IgD-negative memory B cell (primary cell): ENCODE measurements around the gene VEGFD. TPM values are rescaled to one million over a fixed set of nuclear protein-coding genes. Genes with fewer than 3 reads are reported as not detected.

Source experiments
- H3K27ac Mint-ChIP-seq, 3 donors: one replicate each; pipeline ENCODE4 v1.8.0; 2020 to 2022; ENCODE audit warnings: mild to moderate bottlenecking in 3 of 3, mixed read lengths in 3 of 3, moderate library complexity in 1 of 3
- H3K27me3 Mint-ChIP-seq: one replicate; pipeline ENCODE4 v1.8.0; 2021; ENCODE audit warnings: mixed read lengths
- H3K36me3 Mint-ChIP-seq: one replicate; pipeline ENCODE4 v1.8.0; 2020; ENCODE audit warnings: mild to moderate bottlenecking, mixed read lengths
- H3K4me1 Mint-ChIP-seq, 3 donors: one replicate each; pipeline ENCODE4 v1.8.0; 2020 to 2022; ENCODE audit warnings: mixed read lengths in 3 of 3, mild to moderate bottlenecking in 1 of 3
- H3K4me3 Mint-ChIP-seq, 4 donors: one replicate each; pipeline ENCODE4 v1.8.0; 2020 to 2022; ENCODE audit warnings: mild to moderate bottlenecking in 4 of 4, mixed read lengths in 4 of 4, moderate library complexity in 3 of 4
- H3K9me3 Mint-ChIP-seq, 3 donors: one replicate each; pipeline ENCODE4 v1.8.0; 2020 to 2021; ENCODE audit warnings: mixed read lengths in 3 of 3, mild to moderate bottlenecking in 1 of 3
- polyA plus RNA-seq: library from polyadenylated mRNA; unstranded; fragments of 300-500 nt; fragmentation: Illumina TruSeq; gene quantifications from one replicate; pipeline ENCODE4 v1.2.3, GENCODE V29; 2021

The VEGFD gene
- polyA plus RNA-seq, 1 donor from 2014 or later = not detected

DNA sequence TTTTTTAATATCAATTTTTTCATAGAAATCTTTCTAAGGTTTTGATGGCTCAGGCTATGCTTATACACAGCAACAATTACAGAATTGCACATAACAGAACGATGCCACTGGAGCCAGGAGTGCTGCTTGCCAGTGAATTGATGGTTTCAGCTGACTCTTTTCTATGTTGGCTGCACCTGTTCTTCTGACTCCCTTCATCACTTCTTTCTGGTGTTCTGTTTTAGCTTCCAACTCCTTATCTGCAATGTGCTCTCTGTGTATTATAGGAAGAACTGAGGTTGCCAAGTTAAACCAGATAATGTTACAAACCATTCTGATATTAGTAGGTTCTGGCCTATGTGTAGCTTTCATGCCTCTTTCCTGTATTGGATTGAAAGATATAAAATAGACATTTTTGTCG is 11.6 kb upstream of the VEGFD start:
- no peaks in the 10 kb centered on the region for H3K9me3 Mint-ChIP-seq
- no peak overlapping the region for H3K27ac Mint-ChIP-seq
- no peaks in the 10 kb centered on the region for H3K36me3 Mint-ChIP-seq
- H3K27me3 Mint-ChIP-seq = peaks cover 2% of the 10 kb centered on the region
- no peak overlapping the region for H3K4me3 Mint-ChIP-seq
- no peaks in the 10 kb centered on the region for H3K4me1 Mint-ChIP-seq

DNA sequence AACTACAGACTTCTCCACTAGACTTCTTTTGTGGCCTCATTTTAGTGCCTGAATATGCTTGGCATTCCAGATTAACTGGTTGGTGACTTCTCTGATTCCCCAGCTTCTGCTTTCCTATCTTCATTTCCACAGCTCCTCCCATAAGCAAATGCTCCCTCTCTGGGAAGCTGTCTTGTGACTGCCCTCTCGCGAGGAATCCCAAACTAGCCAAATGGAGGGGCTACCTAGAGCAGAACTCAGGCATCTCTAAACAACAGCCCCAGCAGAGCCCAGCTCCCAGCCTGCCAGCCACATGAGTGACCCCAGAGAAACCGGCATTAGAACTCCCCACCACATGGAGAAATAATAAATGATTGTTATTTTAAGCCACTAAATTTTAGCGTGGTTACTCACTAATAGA is 7.6 kb upstream of the VEGFD start:
- H3K9me3 Mint-ChIP-seq = no peaks in the 10 kb centered on the region
- no peaks in the 10 kb centered on the region for H3K36me3 Mint-ChIP-seq
- H3K27me3 Mint-ChIP-seq = peaks cover 4% of the 10 kb centered on the region
- H3K27ac Mint-ChIP-seq = no peak overlapping the region
- H3K4me3 Mint-ChIP-seq = no peak overlapping the region
- H3K4me1 Mint-ChIP-seq = no peaks in the 10 kb centered on the region

DNA sequence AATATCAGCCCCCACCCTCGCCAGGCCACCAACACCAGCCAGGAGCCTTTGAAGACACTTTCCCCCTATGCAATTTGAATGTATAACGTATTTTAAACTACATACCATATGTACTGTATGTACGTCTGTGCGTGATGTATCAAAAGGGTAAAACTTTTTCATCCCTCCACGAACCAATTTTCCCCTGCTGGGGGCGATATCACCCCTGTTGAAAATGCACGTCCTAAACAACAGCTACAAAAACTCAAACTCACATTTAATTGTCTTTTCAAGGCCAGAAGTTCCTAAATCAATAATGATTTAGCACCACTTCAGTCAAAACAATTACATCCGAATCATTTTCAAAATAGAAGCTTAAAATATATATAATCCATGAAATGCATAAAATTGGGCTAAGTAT is 1.4 kb downstream of the VEGFD start:
- no peaks in the 10 kb centered on the region for H3K4me1 Mint-ChIP-seq
- no peaks in the 10 kb centered on the region for H3K27me3 Mint-ChIP-seq
- H3K27ac Mint-ChIP-seq = no peak overlapping the region
- no peak overlapping the region for H3K4me3 Mint-ChIP-seq
- H3K9me3 Mint-ChIP-seq = no peaks in the 10 kb centered on the region
- no peaks in the 10 kb centered on the region for H3K36me3 Mint-ChIP-seq

DNA sequence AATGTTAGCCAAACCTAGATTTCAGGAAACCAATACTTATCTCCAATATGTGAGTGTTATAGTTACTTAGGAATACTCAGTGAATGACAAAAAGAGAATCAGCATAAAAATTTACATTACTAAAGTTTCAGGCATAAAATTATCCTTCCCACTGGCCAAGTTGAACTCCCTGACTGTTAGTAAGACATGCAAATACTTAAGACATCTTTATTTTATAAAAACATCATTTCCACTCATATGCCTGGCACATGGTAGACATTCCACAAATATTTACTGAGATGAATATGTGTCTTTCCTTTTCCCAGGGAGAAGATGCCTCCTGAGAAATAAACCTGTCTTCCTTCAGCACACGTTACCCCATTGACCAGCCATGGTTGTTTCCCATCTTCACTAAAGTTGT is 7.3 kb downstream of the VEGFD start:
- Mint-ChIP-seq H3K4me3 (no peak overlapping the region), H3K36me3 (peaks cover 1% of the 10 kb centered on the region), H3K27me3 (peaks cover 5% of the 10 kb centered on the region), H3K27ac (no peak overlapping the region), H3K9me3 (peaks cover 0 to 2% (median 1%) of the 10 kb centered on the region in 3 donors), H3K4me1 (no peaks in the 10 kb centered on the region)

DNA sequence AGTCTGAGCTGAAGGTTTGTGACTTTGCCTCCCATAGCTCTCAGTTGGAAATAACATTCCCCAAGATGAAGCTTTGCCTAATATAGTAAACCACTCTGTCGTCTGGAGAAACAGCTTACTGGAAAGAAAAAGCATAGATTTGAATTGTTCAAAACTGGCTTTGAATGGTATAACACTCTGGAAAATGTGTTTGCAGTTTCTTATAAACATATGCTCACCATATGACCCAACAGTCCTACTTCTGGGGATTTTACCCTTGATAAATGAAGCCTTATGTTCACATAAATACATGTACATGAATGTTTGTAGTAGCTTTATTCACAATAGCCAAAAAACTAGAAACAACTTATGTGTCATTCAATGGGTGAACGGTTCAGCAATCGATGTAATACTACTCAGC is 10.2 kb downstream of the VEGFD start:
- Mint-ChIP-seq H3K27ac (no peak overlapping the region), H3K36me3 (peaks cover 1% of the 10 kb centered on the region), H3K9me3 (peaks cover 0 to 2% (median 1%) of the 10 kb centered on the region in 3 donors), H3K27me3 (peaks cover 7% of the 10 kb centered on the region), H3K4me3 (no peak overlapping the region), H3K4me1 (no peaks in the 10 kb centered on the region)

DNA sequence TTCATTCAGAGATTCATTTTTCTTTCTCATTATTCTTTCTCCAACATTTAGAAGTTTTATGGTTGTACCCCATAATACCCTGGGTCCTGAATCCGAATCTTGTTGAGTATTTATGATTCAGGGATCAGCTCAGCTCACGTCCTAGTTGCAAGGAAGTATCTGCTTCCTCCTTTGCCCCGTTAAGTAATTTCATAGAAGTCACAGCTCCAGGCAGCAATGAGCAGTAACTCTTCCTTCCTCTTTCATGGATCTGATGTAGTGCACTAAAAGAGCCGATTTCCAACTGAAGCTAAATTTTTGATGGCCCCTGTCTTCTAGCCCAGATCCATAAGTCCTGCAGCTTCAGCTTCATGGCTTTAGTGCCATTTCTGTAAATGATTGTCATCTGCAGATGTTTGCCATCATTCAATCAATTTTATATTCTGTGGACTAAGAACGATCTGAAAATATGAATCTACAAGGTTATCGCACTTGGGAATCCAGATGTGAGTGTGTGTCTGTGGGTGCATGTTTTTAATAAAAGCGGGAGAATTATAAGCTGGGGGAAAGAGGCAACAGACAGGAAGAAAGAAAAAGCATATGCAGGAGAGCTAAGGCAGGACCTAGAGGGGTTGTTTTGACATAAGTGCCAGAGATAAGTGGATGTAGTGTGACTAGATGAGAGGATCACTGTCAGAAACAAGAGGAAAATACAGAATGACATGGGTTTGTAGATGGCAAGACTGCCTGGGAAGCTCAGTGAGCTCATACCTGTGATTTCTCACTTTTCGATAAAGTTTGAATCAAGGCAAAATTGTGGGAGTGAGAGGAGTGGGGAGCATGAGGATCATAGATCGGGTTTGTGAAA is 17.5 kb downstream of the VEGFD start:
- Mint-ChIP-seq H3K36me3 (no peaks in the 10 kb centered on the region), H3K27me3 (peaks cover 19% of the 10 kb centered on the region), H3K27ac (no peak overlapping the region)

DNA sequence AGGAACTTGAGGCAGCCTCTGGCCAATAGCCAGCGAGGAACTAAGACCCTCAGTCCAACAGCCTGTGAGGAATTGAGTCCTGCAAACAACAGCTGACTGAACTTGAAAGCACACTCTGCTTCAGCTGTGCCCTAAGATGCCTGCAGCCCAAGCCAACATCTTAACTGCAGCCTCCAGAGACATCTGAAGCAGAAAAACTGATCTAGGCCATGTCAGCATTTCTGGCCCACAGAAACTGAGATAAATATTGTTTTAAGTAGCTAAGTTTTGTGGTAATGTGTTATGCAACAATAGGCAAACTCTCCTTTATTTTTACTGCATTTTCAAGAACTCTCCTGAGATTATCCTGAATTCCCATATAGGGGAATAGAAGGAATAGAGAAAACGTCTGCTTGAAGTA is 24.5 kb downstream of the VEGFD start:
- no peak overlapping the region for H3K4me3 Mint-ChIP-seq
- H3K9me3 Mint-ChIP-seq = peaks cover 0 to 6% (median 5%) of the 10 kb centered on the region in 3 donors
- peaks cover 11% of the 10 kb centered on the region for H3K27me3 Mint-ChIP-seq

More for the DNA sequence above, 17.5 kb downstream of the VEGFD start:
- no peak overlapping the region for H3K4me3 Mint-ChIP-seq
- H3K4me1 Mint-ChIP-seq = peaks cover 0 to 3% (median 0%) of the 10 kb centered on the region in 3 donors
- H3K9me3 Mint-ChIP-seq = no peaks in the 10 kb centered on the region

DNA sequence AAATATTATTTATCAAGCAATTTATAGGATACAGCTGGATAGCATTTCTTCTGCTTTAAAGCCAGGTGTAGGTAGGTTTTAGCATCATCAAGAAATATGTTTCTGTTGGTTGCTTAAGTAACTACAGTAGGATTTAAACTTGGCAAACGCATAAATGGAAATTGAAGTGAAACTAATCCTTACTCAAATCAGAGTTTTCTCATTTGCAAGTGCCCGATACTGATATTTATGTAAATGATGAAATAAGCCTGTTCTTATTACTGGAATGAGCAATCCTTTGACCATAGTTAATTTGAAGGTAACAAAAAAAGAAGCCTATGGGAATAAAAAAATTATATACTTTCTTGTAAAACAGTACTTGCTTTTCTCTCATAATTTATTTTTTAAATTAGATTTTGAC is 25.7 kb downstream of the VEGFD start:
- no peaks in the 10 kb centered on the region for H3K4me1 Mint-ChIP-seq
- H3K4me3 Mint-ChIP-seq = no peak overlapping the region
- H3K9me3 Mint-ChIP-seq = peaks cover 0 to 6% (median 5%) of the 10 kb centered on the region in 3 donors
- H3K27ac Mint-ChIP-seq = no peak overlapping the region
- H3K27me3 Mint-ChIP-seq = peaks cover 6% of the 10 kb centered on the region
- H3K36me3 Mint-ChIP-seq = no peaks in the 10 kb centered on the region

More for the DNA sequence above, 24.5 kb downstream of the VEGFD start:
- no peaks in the 10 kb centered on the region for H3K4me1 Mint-ChIP-seq
- H3K36me3 Mint-ChIP-seq = no peaks in the 10 kb centered on the region
- no peak overlapping the region for H3K27ac Mint-ChIP-seq

DNA sequence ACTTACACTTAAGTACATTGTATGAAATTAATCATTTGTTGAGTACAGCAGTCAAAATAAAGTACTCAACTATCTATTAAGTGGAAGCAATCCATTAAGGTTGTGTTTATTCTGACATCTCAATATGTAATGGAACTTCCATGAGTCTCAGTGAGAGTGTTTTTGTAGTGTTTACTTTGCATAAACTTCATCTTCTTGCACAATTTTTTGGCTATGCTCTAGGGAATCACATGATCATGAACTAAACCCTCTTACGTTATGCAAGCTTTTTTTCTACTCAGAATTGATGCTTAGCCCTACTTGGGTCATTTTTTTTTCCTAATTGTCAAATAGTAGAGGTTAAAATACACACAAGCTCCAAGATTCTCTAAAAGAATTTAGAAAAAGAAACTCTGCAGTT is 27.8 kb downstream of the VEGFD start:
- Mint-ChIP-seq H3K36me3 (no peaks in the 10 kb centered on the region), H3K27ac (no peak overlapping the region), H3K4me1 (no peaks in the 10 kb centered on the region), H3K27me3 (peaks cover 10% of the 10 kb centered on the region), H3K9me3 (peaks cover 0 to 6% (median 5%) of the 10 kb centered on the region in 3 donors), H3K4me3 (no peak overlapping the region)

DNA sequence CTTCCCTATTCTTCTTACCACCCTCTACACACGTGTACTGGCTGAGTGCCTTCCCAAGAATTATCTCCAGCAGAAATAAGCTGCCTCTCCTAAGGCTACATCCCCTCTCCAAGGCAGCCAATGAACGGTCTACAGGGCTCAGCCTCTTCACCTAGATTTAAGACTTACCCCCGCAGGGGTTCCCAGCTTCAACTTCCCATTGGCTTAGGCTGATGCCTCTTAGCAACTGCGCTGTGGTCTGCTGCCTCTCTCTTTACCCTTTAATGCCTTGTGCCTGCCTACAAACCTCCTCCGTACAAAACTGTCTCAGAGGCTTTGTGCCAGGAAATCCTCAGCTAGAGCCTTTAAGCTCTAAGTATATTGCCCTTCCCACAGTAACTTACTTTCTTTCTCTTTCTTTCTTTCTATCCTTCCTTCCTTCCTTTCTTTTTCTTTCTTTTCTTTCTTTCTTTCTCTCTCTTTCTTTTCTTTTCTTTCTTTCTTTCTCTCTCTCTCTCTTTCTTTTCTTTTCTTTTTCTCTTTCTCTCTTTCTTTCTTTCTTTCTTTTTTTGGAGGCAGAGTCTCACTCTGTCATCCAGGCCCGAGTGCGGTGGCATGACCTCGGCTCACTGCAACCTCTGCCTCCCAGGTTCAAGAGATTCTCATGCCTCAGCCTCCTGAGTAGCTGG is 33.8 kb downstream of the VEGFD start:
- Mint-ChIP-seq H3K4me1 (peaks cover 0 to 1% (median 0%) of the 10 kb centered on the region in 3 donors), H3K27ac (no peak overlapping the region), H3K4me3 (no peak overlapping the region), H3K36me3 (no peaks in the 10 kb centered on the region), H3K9me3 (peaks cover 0 to under 1% (median 0%) of the 10 kb centered on the region in 3 donors), H3K27me3 (peaks cover 7% of the 10 kb centered on the region)

DNA sequence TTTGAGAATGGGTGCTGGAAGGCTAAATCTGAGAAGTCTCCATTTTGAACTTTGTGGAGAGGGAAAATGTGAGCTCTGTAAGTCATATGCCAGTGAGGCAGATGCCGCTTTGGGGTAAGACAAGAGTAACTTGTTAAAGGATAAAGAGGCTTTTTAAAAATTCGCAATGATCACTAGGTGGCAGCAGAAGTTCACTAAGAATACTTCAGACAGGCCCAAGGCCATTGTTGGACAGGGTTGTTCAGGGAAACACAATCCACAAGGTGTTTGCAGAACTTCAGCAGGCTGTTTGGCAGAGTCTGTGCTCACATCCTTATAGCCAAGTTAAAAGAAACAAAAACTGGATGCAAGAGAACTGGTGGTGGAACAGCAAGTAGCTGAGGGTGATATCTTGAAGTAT is 35.2 kb downstream of the VEGFD start:
- no peak overlapping the region for H3K27ac Mint-ChIP-seq
- H3K4me1 Mint-ChIP-seq = peaks cover 0 to 1% (median 0%) of the 10 kb centered on the region in 3 donors
- H3K4me3 Mint-ChIP-seq = no peak overlapping the region
- no peaks in the 10 kb centered on the region for H3K36me3 Mint-ChIP-seq
- H3K9me3 Mint-ChIP-seq = no peaks in the 10 kb centered on the region
- H3K27me3 Mint-ChIP-seq = peaks cover 9% of the 10 kb centered on the region

DNA sequence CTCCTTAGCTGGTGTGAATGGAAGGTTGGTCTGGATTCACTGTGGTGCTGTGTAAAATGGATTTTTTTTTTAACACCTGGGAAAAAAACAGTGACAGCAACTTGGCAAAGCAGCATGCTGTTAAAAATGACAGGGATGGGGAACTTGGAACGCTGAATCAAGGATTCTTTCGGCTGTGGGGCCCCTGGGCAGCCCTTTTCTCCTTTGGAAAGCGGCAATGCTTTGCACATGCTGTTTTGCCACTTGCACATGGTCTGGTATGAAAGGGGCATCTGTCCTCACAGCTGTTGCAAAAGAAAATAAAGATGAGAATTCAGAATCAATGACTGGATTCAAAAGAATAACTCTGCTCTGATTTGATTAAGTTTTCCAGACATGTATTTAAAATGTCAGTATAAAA is 38.2 kb downstream of the VEGFD start:
- no peak overlapping the region for H3K4me3 Mint-ChIP-seq
- H3K4me1 Mint-ChIP-seq = peaks cover 0 to 1% (median 0%) of the 10 kb centered on the region in 3 donors
- no peaks in the 10 kb centered on the region for H3K36me3 Mint-ChIP-seq
- peaks cover 8% of the 10 kb centered on the region for H3K27me3 Mint-ChIP-seq
- H3K27ac Mint-ChIP-seq = no peak overlapping the region
- no peaks in the 10 kb centered on the region for H3K9me3 Mint-ChIP-seq

DNA sequence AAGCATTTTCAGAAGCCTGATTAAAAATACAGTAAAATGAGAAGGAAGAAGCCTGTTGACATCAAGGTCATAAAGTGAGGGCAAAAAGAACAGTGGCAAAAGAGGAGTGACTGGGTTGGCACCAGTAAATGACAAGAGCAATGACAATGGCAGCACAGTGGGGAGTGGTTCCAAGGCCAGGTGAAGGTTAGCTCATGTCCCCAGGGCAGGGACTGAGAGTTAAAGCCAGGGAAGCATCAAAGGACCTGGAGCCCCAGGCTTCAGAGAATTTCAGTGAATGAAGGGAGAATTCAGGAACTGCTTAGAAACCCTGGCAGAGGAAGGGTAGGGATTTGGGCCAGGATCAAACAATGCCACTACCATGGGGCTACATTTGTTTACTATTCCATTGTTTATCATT is 40.1 kb downstream of the VEGFD start:
- no peaks in the 10 kb centered on the region for H3K9me3 Mint-ChIP-seq
- H3K27ac Mint-ChIP-seq = no peak overlapping the region
- H3K36me3 Mint-ChIP-seq = no peaks in the 10 kb centered on the region
- H3K27me3 Mint-ChIP-seq = peaks cover 11% of the 10 kb centered on the region
- H3K4me3 Mint-ChIP-seq = no peak overlapping the region
- peaks cover 0 to 2% (median 0%) of the 10 kb centered on the region in 3 donors for H3K4me1 Mint-ChIP-seq

DNA sequence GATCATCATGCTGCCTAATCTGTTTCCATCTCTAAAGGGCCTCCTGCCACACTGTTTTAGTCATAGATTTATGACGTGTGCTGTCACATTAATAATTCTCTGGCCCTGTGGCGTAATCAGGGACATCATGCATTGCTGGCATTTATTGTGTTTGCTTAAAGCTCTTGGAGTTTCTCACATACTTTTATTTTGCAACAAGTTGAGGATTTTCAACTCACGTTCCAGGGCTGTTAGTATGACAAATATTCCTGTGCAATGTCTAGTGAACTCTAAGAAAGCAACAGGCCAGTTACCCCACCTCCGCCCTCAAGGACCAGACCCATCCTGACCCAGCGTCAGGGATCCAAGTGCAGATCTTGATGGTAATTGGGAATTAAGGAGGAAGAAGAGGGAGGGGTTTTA is 41.1 kb downstream of the VEGFD start:
- no peaks in the 10 kb centered on the region for H3K36me3 Mint-ChIP-seq
- peaks cover 9% of the 10 kb centered on the region for H3K27me3 Mint-ChIP-seq
- no peak overlapping the region for H3K4me3 Mint-ChIP-seq
- H3K27ac Mint-ChIP-seq = no peak overlapping the region
- no peaks in the 10 kb centered on the region for H3K9me3 Mint-ChIP-seq
- H3K4me1 Mint-ChIP-seq = peaks cover 0 to 2% (median 0%) of the 10 kb centered on the region in 3 donors

DNA sequence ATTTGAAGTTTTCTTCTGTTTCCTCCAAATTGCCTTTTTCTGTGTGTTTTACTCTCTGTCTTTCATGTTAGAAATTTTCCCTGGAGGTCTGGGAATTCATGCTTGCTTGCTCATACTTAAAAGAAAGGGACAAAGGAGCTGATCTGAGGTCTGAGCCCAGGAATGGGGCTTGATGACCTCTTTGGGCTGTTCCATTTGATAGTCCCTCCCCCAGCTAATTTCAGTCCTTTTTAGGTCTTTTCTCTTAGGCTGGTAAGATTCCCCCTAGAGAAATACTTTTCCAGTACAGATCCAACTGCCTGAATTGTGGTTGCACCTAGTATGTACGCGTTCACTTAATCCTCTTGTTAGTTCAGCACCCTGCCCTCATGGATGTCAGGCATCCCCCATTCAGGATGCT is 43.3 kb downstream of the VEGFD start:
- Mint-ChIP-seq H3K27ac (no peak overlapping the region), H3K27me3 (peaks cover 12% of the 10 kb centered on the region), H3K36me3 (no peaks in the 10 kb centered on the region), H3K4me3 (no peak overlapping the region), H3K4me1 (peaks cover 2 to 6% (median 2%) of the 10 kb centered on the region in 3 donors), H3K9me3 (no peaks in the 10 kb centered on the region)
